Kidney epithelial cell (primary cell): ENCODE measurements around the gene CCDC188. TPM values are rescaled to one million over a fixed set of nuclear protein-coding genes. Genes with fewer than 3 reads are reported as not detected.

Experiments
- DNase-seq: peaks from one replicate; pipeline ENCODE4 v3.0.0-alpha.2; 2010; ENCODE audit warnings: low read depth
- H3K27me3 ChIP-seq: 2 replicates; pipeline ENCODE4 v1.6.0; 2011; ENCODE audit warnings: low read length; ENCODE audit not compliant: control insufficient read depth, insufficient read depth
- H3K36me3 ChIP-seq: 2 replicates; pipeline ENCODE4 v1.5.1; 2011; ENCODE audit warnings: low read length; ENCODE audit not compliant: control insufficient read depth, insufficient read depth
- H3K4me3 ChIP-seq: 2 replicates; pipeline ENCODE4 v1.5.1; 2011; ENCODE audit warnings: low read depth, mild to moderate bottlenecking, control low read depth, low read length
- CTCF ChIP-seq: IDR thresholded peaks from 2 replicates; pipeline ENCODE4 v1.5.1; 2011; ENCODE audit warnings: mild to moderate bottlenecking, moderate library complexity, low read length, control low read depth, inconsistent platforms; ENCODE audit not compliant: insufficient read depth, poor library complexity, severe bottlenecking
- total RNA-seq: library from RNA; depleted of rRNA; stranded (reverse); fragments of >200 nt; gene quantifications from 2 replicates; pipeline ENCODE4 v1.2.3, GENCODE V29; 2015

The CCDC188 gene
- total RNA-seq, 1 donor from 2014 or later: 1.8 TPM

GRCh38 chr22:20109411-20110358 is 41.2 kb downstream of the CCDC188 start:
- TF ChIP-seq CTCF: no peak
- no peak overlapping the region for H3K4me3 ChIP-seq
- no peak for DNase-seq
- no peaks in the 10 kb centered on the region for H3K27me3 ChIP-seq
- peaks cover 10% of the 10 kb centered on the region for H3K36me3 ChIP-seq

- H3K36me3 ChIP-seq: peaks cover 10% of the 10 kb centered on the region
- H3K27me3 ChIP-seq: no peaks in the 10 kb centered on the region
- DNase-seq: no peak
- no peak for TF ChIP-seq CTCF
- H3K4me3 ChIP-seq: no peak overlapping the region
These were observed 42.1 kb downstream of the CCDC188 start for GRCh38 chr22:20108757-20109230.

- no peak overlapping the region for H3K4me3 ChIP-seq
- no peak for DNase-seq
- H3K36me3 ChIP-seq: peaks cover 9% of the 10 kb centered on the region
- H3K27me3 ChIP-seq: no peaks in the 10 kb centered on the region
- TF ChIP-seq CTCF: no peak
These were observed 42.7 kb downstream of the CCDC188 start for GRCh38 chr22:20107951-20108756.

- Histone ChIP-seq H3K27me3 (no peaks in the 10 kb centered on the region), H3K36me3 (peaks cover 7% of the 10 kb centered on the region), H3K4me3 (no peak overlapping the region)
- no peak for TF ChIP-seq CTCF
- DNase-seq: no peak
These were observed 43.4 kb downstream of the CCDC188 start for GRCh38 chr22:20107471-20107901.

- no peak for TF ChIP-seq CTCF
- no peaks in the 10 kb centered on the region for H3K27me3 ChIP-seq
- no peak overlapping the region for H3K4me3 ChIP-seq
- no peak for DNase-seq
- H3K36me3 ChIP-seq: peaks cover 7% of the 10 kb centered on the region
These were observed 44.0 kb downstream of the CCDC188 start for GRCh38 chr22:20106849-20107237.
